HepG2 (cell line): ENCODE data around the gene TMEM144.

Source experiments
- EHMT2 ChIP-seq: fragments of 200-600 bp; sonication (generic); IDR thresholded peaks from 2 replicates; pipeline ENCODE4 v1.7.0; 2017; ENCODE audit warnings: antibody characterized with exemption, low read depth, low read length, borderline replicate concordance
- MED13 ChIP-seq: sonication (generic); formaldehyde crosslinking; IDR thresholded peaks from 2 replicates; pipeline ENCODE4 v1.5.0; 2020; ENCODE audit warnings: missing genetic modification reagents
- NFE2L1 ChIP-seq: sonication (generic); formaldehyde crosslinking; IDR thresholded peaks from 2 replicates; pipeline ENCODE4 v1.4.0; 2020; ENCODE audit warnings: missing genetic modification reagents, mild to moderate bottlenecking, borderline replicate concordance
- NFRKB ChIP-seq: fragments of 450-650 bp; IDR thresholded peaks from 2 replicates; pipeline ENCODE4 v1.6.1; 2017
- SIN3A ChIP-seq: IDR thresholded peaks from 2 replicates; pipeline ENCODE4 v1.6.1; 2011; ENCODE audit warnings: low read depth, mild to moderate bottlenecking, control low read depth, low read length, borderline replicate concordance
- SKIL ChIP-seq: sonication (generic); formaldehyde crosslinking; IDR thresholded peaks from 2 replicates; pipeline ENCODE4 v1.8.0; 2022; ENCODE audit warnings: missing genetic modification reagents, mild to moderate bottlenecking, moderate library complexity, borderline replicate concordance
- TCF7L2 ChIP-seq: IDR thresholded peaks from 2 replicates; pipeline ENCODE4 v1.6.1; 2011; ENCODE audit warnings: mild to moderate bottlenecking, low read depth, low read length, moderate library complexity
- TEAD2 ChIP-seq: sonication (generic); formaldehyde crosslinking; IDR thresholded peaks from 2 replicates; pipeline ENCODE4 v1.9.0; 2021; ENCODE audit warnings: missing genetic modification reagents
- TGIF2 ChIP-seq: IDR thresholded peaks from 2 replicates; pipeline ENCODE4 v1.6.1; 2016; ENCODE audit warnings: control low read depth, missing compliant biosample characterization
- TOE1 ChIP-seq: sonication (generic); formaldehyde crosslinking; IDR thresholded peaks from 2 replicates; pipeline ENCODE4 v1.4.0; 2020; ENCODE audit warnings: mild to moderate bottlenecking, missing genetic modification reagents
- ZNF382 ChIP-seq: sonication (generic); formaldehyde crosslinking; IDR thresholded peaks from 2 replicates; pipeline ENCODE4 v1.5.0; 2020; ENCODE audit warnings: missing genetic modification reagents, mild to moderate bottlenecking, borderline replicate concordance
- ZNF609 ChIP-seq: sonication (generic); formaldehyde crosslinking; IDR thresholded peaks from 2 replicates; pipeline ENCODE4 v1.4.0; 2020; ENCODE audit warnings: mild to moderate bottlenecking, missing genetic modification reagents, borderline replicate concordance
- TF ChIP-seq, protein P1 (sequence below): sonication (generic); formaldehyde crosslinking; IDR thresholded peaks from 2 replicates; pipeline ENCODE4 v1.5.0; 2020; ENCODE audit warnings: mild to moderate bottlenecking, missing genetic modification reagents, moderate library complexity

GRCh38 chr4:158176108-158176507 is 34.2 kb upstream of the TMEM144 start:
- TF ChIP-seq TEAD2 (CRISPR knock-in tag) (no peak), TOE1 (CRISPR knock-in tag) (no peak), TCF7L2 (no peak), NFRKB (no peak), MED13 (CRISPR knock-in tag) (no peak), NFE2L1 (no peak), ZNF382 (CRISPR knock-in tag) (no peak), TGIF2 (no peak), SKIL (CRISPR knock-in tag) (no peak), EHMT2 (no peak), SIN3A (no peak), ZNF609 (CRISPR knock-in tag) (no peak)
- TF ChIP-seq, protein P1, sequence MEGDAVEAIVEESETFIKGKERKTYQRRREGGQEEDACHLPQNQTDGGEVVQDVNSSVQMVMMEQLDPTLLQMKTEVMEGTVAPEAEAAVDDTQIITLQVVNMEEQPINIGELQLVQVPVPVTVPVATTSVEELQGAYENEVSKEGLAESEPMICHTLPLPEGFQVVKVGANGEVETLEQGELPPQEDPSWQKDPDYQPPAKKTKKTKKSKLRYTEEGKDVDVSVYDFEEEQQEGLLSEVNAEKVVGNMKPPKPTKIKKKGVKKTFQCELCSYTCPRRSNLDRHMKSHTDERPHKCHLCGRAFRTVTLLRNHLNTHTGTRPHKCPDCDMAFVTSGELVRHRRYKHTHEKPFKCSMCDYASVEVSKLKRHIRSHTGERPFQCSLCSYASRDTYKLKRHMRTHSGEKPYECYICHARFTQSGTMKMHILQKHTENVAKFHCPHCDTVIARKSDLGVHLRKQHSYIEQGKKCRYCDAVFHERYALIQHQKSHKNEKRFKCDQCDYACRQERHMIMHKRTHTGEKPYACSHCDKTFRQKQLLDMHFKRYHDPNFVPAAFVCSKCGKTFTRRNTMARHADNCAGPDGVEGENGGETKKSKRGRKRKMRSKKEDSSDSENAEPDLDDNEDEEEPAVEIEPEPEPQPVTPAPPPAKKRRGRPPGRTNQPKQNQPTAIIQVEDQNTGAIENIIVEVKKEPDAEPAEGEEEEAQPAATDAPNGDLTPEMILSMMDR (CRISPR knock-in tag), result no peak
